Neural progenitor cell (in vitro differentiated cells): ENCODE results near the gene ACER2. TPM values are rescaled to one million over a fixed set of nuclear protein-coding genes. Genes with fewer than 3 reads are reported as not detected.

ENCODE experiments used
- DNase-seq: peaks from one replicate; pipeline ENCODE4 v3.0.0-alpha.2; 2016; ENCODE audit warnings: low spot score
- H2AFZ ChIP-seq: fragments of 200-600 bp; sonication (generic); replicated peaks from 2 replicates; pipeline ENCODE4 v1.6.1; 2016; ENCODE audit warnings: antibody characterized with exemption
- H3F3A ChIP-seq: fragments of 200-600 bp; sonication (generic); 2 replicates; pipeline ENCODE4 v1.6.1; 2016; ENCODE audit warnings: antibody characterized with exemption, low read depth
- H3K27ac ChIP-seq: fragments of 200-600 bp; sonication (generic); 2 replicates; pipeline ENCODE4 v1.5.1; 2016; ENCODE audit warnings: mild to moderate bottlenecking
- H3K27me3 ChIP-seq: fragments of 200-600 bp; sonication (generic); 2 replicates; pipeline ENCODE4 v1.6.1; 2016; ENCODE audit warnings: mild to moderate bottlenecking, moderate library complexity
- H3K36me3 ChIP-seq: fragments of 200-600 bp; sonication (generic); 2 replicates; pipeline ENCODE4 v1.5.1; 2016
- H3K4me1 ChIP-seq: fragments of 200-600 bp; sonication (generic); 2 replicates; pipeline ENCODE4 v1.6.1; 2016; ENCODE audit warnings: mixed run types
- H3K4me2 ChIP-seq: fragments of 200-600 bp; sonication (generic); 2 replicates; pipeline ENCODE4 v1.6.1; 2016
- H3K4me3 ChIP-seq: fragments of 200-600 bp; sonication (generic); 2 replicates; pipeline ENCODE4 v1.5.1; 2016
- H3K79me2 ChIP-seq: fragments of 200-600 bp; sonication (generic); 2 replicates; pipeline ENCODE4 v1.6.1; 2016; ENCODE audit warnings: low read depth
- H3K9ac ChIP-seq: fragments of 200-600 bp; sonication (generic); 2 replicates; pipeline ENCODE4 v1.6.1; 2016
- H3K9me3 ChIP-seq: fragments of 200-600 bp; sonication (generic); 2 replicates; pipeline ENCODE4 v1.5.1; 2016; ENCODE audit warnings: low read depth
- H4K20me1 ChIP-seq: fragments of 200-600 bp; sonication (generic); 2 replicates; pipeline ENCODE4 v1.6.1; 2016; ENCODE audit warnings: low read depth
- H3K27ac Mint-ChIP-seq: 3 replicates; pipeline ENCODE4 v1.8.0; 2021; ENCODE audit warnings: mixed read lengths
- H3K27me3 Mint-ChIP-seq: 2 replicates; pipeline ENCODE4 v1.8.0; 2022; ENCODE audit warnings: low read depth, mild to moderate bottlenecking, inconsistent platforms, moderate library complexity, mixed read lengths; ENCODE audit not compliant: insufficient read depth
- H3K36me3 Mint-ChIP-seq: 3 replicates; pipeline ENCODE4 v1.8.0; 2021; ENCODE audit warnings: mixed read lengths
- H3K4me1 Mint-ChIP-seq: 3 replicates; pipeline ENCODE4 v1.8.0; 2021; ENCODE audit warnings: mixed read lengths
- H3K4me3 Mint-ChIP-seq: 3 replicates; pipeline ENCODE4 v1.8.0; 2021; ENCODE audit warnings: mild to moderate bottlenecking, moderate library complexity, mixed read lengths
- H3K9me3 Mint-ChIP-seq: 3 replicates; pipeline ENCODE4 v1.8.0; 2020; ENCODE audit warnings: mixed read lengths
- EZH2 ChIP-seq: fragments of 200-600 bp; sonication (generic); IDR thresholded peaks from 2 replicates; pipeline ENCODE4 v1.6.1; 2017; ENCODE audit warnings: antibody characterized with exemption, mild to moderate bottlenecking, moderate library complexity
- EZH2phosphoT487 ChIP-seq: fragments of 200-600 bp; sonication (generic); IDR thresholded peaks from 2 replicates; pipeline ENCODE4 v1.6.1; 2017; ENCODE audit warnings: antibody characterized with exemption
- total RNA-seq: library from RNA; depleted of rRNA; stranded (reverse); fragments of >200 nt; gene quantifications from 2 replicates; pipeline ENCODE4 v1.2.3, GENCODE V29; 2015; ENCODE audit warnings: low replicate concordance
- TF ChIP-seq, protein P1 (sequence below): fragments of 200-600 bp; sonication (generic); IDR thresholded peaks from 2 replicates; pipeline ENCODE4 v1.5.1; 2017; ENCODE audit warnings: antibody characterized with exemption, mild to moderate bottlenecking

Gene ACER2
- total RNA-seq, 1 donor from 2014 or later = 5.6 TPM

DNA sequence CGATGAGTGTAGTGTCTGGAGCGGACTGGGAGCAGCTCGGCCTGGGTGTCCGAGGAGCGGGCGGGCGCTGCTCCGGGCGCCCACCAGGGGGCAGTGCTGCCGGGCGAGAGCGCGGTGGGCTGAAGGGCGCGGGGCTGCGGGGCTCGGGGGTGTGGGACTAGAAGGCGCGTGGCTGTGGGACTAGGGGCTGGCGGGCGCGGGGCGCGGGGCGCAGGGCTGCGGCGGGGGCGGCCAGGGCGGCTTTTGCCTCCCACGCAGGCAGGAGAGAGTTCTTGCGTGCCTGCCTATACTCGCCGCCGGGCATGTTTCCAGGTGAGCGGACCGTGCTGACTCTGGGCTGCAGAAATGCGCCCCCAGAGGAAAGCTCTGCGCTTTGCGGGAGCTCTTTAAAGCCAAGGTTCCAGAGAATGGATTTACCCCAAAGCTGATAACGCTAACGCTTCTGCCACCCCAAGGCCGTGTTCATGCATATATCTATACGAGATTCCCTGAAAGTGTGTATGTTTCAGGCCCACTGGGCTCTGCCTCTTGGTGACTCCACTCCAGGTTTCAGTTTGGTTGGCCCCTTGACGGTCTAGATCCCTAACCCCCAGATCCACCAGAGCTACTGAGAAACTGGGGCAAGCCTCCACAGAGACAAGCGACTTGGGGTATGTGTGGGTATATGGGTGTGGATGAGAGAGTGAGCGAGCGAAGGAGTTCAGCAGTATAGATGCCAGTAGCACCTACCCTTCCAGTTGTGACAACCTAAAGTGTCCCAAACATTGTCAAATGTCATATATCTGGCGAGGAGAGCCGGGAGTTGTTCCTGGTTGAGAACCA, 56.2 kb downstream of the ACER2 start:
- H3F3A ChIP-seq = no peaks in the 10 kb centered on the region
- H3K27me3 Mint-ChIP-seq = peaks cover 6% of the 10 kb centered on the region
- peaks cover 6% of the 10 kb centered on the region for H3K9me3 Mint-ChIP-seq
- H3K36me3 ChIP-seq = no peaks in the 10 kb centered on the region
- peak; percentile 84 for DNase-seq
- no peaks in the 10 kb centered on the region for H3K79me2 ChIP-seq
- H3K9ac ChIP-seq = no peak overlapping the region
- TF ChIP-seq, protein P1, sequence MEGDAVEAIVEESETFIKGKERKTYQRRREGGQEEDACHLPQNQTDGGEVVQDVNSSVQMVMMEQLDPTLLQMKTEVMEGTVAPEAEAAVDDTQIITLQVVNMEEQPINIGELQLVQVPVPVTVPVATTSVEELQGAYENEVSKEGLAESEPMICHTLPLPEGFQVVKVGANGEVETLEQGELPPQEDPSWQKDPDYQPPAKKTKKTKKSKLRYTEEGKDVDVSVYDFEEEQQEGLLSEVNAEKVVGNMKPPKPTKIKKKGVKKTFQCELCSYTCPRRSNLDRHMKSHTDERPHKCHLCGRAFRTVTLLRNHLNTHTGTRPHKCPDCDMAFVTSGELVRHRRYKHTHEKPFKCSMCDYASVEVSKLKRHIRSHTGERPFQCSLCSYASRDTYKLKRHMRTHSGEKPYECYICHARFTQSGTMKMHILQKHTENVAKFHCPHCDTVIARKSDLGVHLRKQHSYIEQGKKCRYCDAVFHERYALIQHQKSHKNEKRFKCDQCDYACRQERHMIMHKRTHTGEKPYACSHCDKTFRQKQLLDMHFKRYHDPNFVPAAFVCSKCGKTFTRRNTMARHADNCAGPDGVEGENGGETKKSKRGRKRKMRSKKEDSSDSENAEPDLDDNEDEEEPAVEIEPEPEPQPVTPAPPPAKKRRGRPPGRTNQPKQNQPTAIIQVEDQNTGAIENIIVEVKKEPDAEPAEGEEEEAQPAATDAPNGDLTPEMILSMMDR = peak; percentile 83
- no peak for TF ChIP-seq EZH2phosphoT487
- no peak for TF ChIP-seq EZH2
- no peak overlapping the region for H3K27ac Mint-ChIP-seq
- no peaks in the 10 kb centered on the region for H3K9me3 ChIP-seq
- H3K27ac ChIP-seq = no peak overlapping the region
- no peaks in the 10 kb centered on the region for H3K36me3 Mint-ChIP-seq
- H3K27me3 ChIP-seq = no peaks in the 10 kb centered on the region
- peak overlapping the region; percentile 92 for H2AFZ ChIP-seq
- peak overlapping the region; percentile 89 for H3K4me3 Mint-ChIP-seq
- H3K4me1 ChIP-seq = no peaks in the 10 kb centered on the region
- H3K4me2 ChIP-seq = peak overlapping the region; percentile 73
- peak overlapping the region; percentile 75 for H3K4me3 ChIP-seq
- peaks cover 8% of the 10 kb centered on the region for H3K4me1 Mint-ChIP-seq
- no peaks in the 10 kb centered on the region for H4K20me1 ChIP-seq

DNA sequence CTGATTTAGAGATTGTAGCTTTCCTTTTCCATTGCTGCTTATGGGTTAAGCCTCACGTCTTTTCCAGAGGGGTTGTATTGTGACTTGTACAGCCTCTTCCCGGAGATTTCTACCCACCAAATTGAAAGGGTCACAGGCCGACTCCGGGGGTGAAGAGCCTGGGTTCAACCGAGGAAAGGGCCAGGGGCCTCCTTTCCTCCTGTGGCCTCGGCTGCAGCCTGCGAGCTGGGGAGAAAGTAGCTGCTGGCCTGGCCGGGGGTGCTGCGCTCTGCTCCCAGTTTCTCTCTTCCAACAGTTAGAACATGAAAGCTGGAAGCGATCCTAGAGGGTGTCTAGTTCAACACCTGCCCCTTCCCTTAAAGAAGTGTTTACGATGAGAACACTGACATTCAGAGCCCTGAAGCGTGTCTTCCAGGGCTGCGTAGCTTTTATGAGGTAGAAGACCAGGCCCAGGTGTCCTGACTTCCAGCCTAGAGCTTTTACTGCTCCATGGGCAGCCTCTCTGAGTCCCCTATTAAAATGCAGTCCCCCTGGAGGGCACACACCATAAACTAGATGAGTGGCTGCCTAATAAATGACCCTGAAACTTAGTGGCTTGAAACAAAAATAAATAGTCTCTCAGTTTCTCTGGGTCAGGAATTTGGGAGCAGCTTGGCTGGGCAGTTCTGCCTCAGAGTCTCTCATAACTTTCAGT, 56.9 kb downstream of the ACER2 start:
- peak overlapping the region; percentile 74 for H3K4me3 Mint-ChIP-seq
- H3K9ac ChIP-seq = no peak overlapping the region
- H3K4me3 ChIP-seq = no peak overlapping the region
- H3K9me3 Mint-ChIP-seq = peaks cover 6% of the 10 kb centered on the region
- H3K79me2 ChIP-seq = no peaks in the 10 kb centered on the region
- no peaks in the 10 kb centered on the region for H4K20me1 ChIP-seq
- peaks cover 8% of the 10 kb centered on the region for H3K4me1 Mint-ChIP-seq
- H3K36me3 Mint-ChIP-seq = no peaks in the 10 kb centered on the region
- H3F3A ChIP-seq = no peaks in the 10 kb centered on the region
- H3K4me1 ChIP-seq = no peaks in the 10 kb centered on the region
- H3K27ac Mint-ChIP-seq = no peak overlapping the region
- TF ChIP-seq EZH2 (no peak), EZH2phosphoT487 (no peak)
- TF ChIP-seq, protein P1 = no peak
- H3K4me2 ChIP-seq = no peak overlapping the region
- no peak overlapping the region for H3K27ac ChIP-seq
- H3K36me3 ChIP-seq = no peaks in the 10 kb centered on the region
- H2AFZ ChIP-seq = no peak overlapping the region
- H3K27me3 Mint-ChIP-seq = peaks cover 6% of the 10 kb centered on the region
- no peaks in the 10 kb centered on the region for H3K9me3 ChIP-seq
- DNase-seq = no peak
- no peaks in the 10 kb centered on the region for H3K27me3 ChIP-seq

- Mint-ChIP-seq H3K4me1 (peaks cover 8% of the 10 kb centered on the region), H3K9me3 (peaks cover 6% of the 10 kb centered on the region), H3K27ac (no peak overlapping the region), H3K4me3 (no peak overlapping the region), H3K27me3 (peaks cover 6% of the 10 kb centered on the region), H3K36me3 (no peaks in the 10 kb centered on the region)
- DNase-seq = no peak
- peaks cover 4% of the 10 kb centered on the region for H3F3A ChIP-seq
- no peaks in the 10 kb centered on the region for H3K9me3 ChIP-seq
- no peaks in the 10 kb centered on the region for H3K36me3 ChIP-seq
- TF ChIP-seq, protein P1 = no peak
- TF ChIP-seq EZH2phosphoT487 = no peak
- TF ChIP-seq EZH2 = no peak
- no peak overlapping the region for H3K4me2 ChIP-seq
- no peaks in the 10 kb centered on the region for H3K4me1 ChIP-seq
- no peaks in the 10 kb centered on the region for H3K79me2 ChIP-seq
- no peak overlapping the region for H3K4me3 ChIP-seq
- no peaks in the 10 kb centered on the region for H4K20me1 ChIP-seq
- H2AFZ ChIP-seq = no peak overlapping the region
- H3K27ac ChIP-seq = no peak overlapping the region
- no peak overlapping the region for H3K9ac ChIP-seq
- H3K27me3 ChIP-seq = no peaks in the 10 kb centered on the region
These were observed 57.5 kb downstream of the ACER2 start for GRCh38 chr9:19466280-19466639.
